MG63 (cell line): ENCODE data around the gene SLC35E2B. TPM values are rescaled to one million over a fixed set of nuclear protein-coding genes. Genes with fewer than 3 reads are reported as not detected.
A peak's percentile ranks its signal among the peaks of the same experiment; 100 is the strongest.
"Not testable (repeated sequence)": the region's sequence is repeated elsewhere in the genome, so short reads cannot be mapped to it uniquely, and the experiment has no call there.

Source experiments
- DNase-seq: peaks from one replicate; pipeline ENCODE4 v3.0.0-alpha.2; 2020
- H3K27me3 ChIP-seq: fragments of 250-450 bp; sonication (Bioruptor Pico); 2 replicates; pipeline ENCODE4 v1.5.1; 2020; ENCODE audit warnings: mild to moderate bottlenecking, moderate library complexity
- H3K36me3 ChIP-seq: fragments of 250-450 bp; sonication (Bioruptor Pico); 2 replicates; pipeline ENCODE4 v1.5.1; 2020; ENCODE audit warnings: mild to moderate bottlenecking, moderate library complexity
- H3K4me3 ChIP-seq: fragments of 250-450 bp; sonication (Bioruptor Pico); 2 replicates; pipeline ENCODE4 v1.5.1; 2020; ENCODE audit warnings: mild to moderate bottlenecking, moderate library complexity
- H3K9me3 ChIP-seq: fragments of 250-450 bp; sonication (Bioruptor Pico); 2 replicates; pipeline ENCODE4 v1.5.1; 2020; ENCODE audit warnings: mild to moderate bottlenecking, moderate library complexity
- total RNA-seq: library from RNA; depleted of rRNA; stranded (reverse); fragments of >200 nt; shearing (Covaris generic); gene quantifications from 2 replicates; pipeline ENCODE4 v1.2.3, GENCODE V29; 2014; ENCODE audit warnings: low replicate concordance

SLC35E2B gene
- total RNA-seq, 1 experiment from 2014 or later = 21.7 TPM

- Histone ChIP-seq H3K9me3 (no peaks in the 10 kb centered on the region), H3K36me3 (peaks cover 15% of the 10 kb centered on the region), H3K4me3 (no peak overlapping the region), H3K27me3 (no peaks in the 10 kb centered on the region)
- no peak for DNase-seq
Measured at GRCh38 chr1:1664941-1665814, 27.4 kb downstream of the SLC35E2B start.

GRCh38 chr1:1664318-1664717, 28.3 kb downstream of the SLC35E2B start:
- peaks cover 15% of the 10 kb centered on the region for H3K36me3 ChIP-seq
- not testable (repeated sequence) for H3K9me3 ChIP-seq, DNase-seq, H3K27me3 ChIP-seq, H3K4me3 ChIP-seq

- not testable (repeated sequence) for H3K4me3 ChIP-seq, H3K9me3 ChIP-seq, DNase-seq, H3K27me3 ChIP-seq
- peaks cover 15% of the 10 kb centered on the region for H3K36me3 ChIP-seq
Measured at GRCh38 chr1:1662830-1663560, 29.6 kb downstream of the SLC35E2B start.

- H3K4me3 ChIP-seq, DNase-seq, H3K9me3 ChIP-seq, H3K27me3 ChIP-seq: not testable (repeated sequence)
- H3K36me3 ChIP-seq = peaks cover 15% of the 10 kb centered on the region
Measured at GRCh38 chr1:1662392-1662791, 30.2 kb downstream of the SLC35E2B start.

- peak; percentile 96 for DNase-seq
- H3K27me3 ChIP-seq, H3K9me3 ChIP-seq: not testable (repeated sequence)
- H3K36me3 ChIP-seq = peaks cover 27% of the 10 kb centered on the region
- peak within 1 kb of the TSS; percentile 87 for H3K4me3 ChIP-seq
Measured at GRCh38 chr1:1658583-1659549, 33.7 kb downstream of the SLC35E2B start, which contains the start of gene CDK11B. Gene CDK11B (minus strand): TSS chr1:1659004. CDS start chr1:1657485, 1,519 bp downstream.

GRCh38 chr1:1648265-1648664, 44.3 kb downstream of the SLC35E2B start:
- DNase-seq = not testable (repeated sequence)

GRCh38 chr1:1647567-1648241, 44.9 kb downstream of the SLC35E2B start:
- not testable (repeated sequence) for H3K9me3 ChIP-seq, H3K27me3 ChIP-seq, DNase-seq, H3K4me3 ChIP-seq
- peaks cover 18% of the 10 kb centered on the region for H3K36me3 ChIP-seq

More at GRCh38 chr1:1648265-1648664, 44.3 kb downstream of the SLC35E2B start:
- not testable (repeated sequence) for H3K27me3 ChIP-seq, H3K4me3 ChIP-seq, H3K9me3 ChIP-seq
- peaks cover 23% of the 10 kb centered on the region for H3K36me3 ChIP-seq

- not testable (repeated sequence) for H3K27me3 ChIP-seq, H3K9me3 ChIP-seq, H3K4me3 ChIP-seq, DNase-seq
- peaks cover 13% of the 10 kb centered on the region for H3K36me3 ChIP-seq
Measured at GRCh38 chr1:1646326-1646725, 46.3 kb downstream of the SLC35E2B start.

GRCh38 chr1:1640711-1641461, 51.7 kb downstream of the SLC35E2B start:
- DNase-seq, H3K4me3 ChIP-seq, H3K36me3 ChIP-seq, H3K9me3 ChIP-seq, H3K27me3 ChIP-seq: not testable (repeated sequence)

GRCh38 chr1:1640081-1640480, 52.5 kb downstream of the SLC35E2B start:
- not testable (repeated sequence) for DNase-seq, H3K27me3 ChIP-seq, H3K36me3 ChIP-seq, H3K9me3 ChIP-seq, H3K4me3 ChIP-seq

- H3K36me3 ChIP-seq, H3K9me3 ChIP-seq, H3K27me3 ChIP-seq, DNase-seq, H3K4me3 ChIP-seq: not testable (repeated sequence)
Measured at GRCh38 chr1:1639368-1639767, 53.2 kb downstream of the SLC35E2B start.

- H3K9me3 ChIP-seq, DNase-seq, H3K27me3 ChIP-seq: not testable (repeated sequence)
Measured at GRCh38 chr1:1638528-1638927, 54.1 kb downstream of the SLC35E2B start.

GRCh38 chr1:1637479-1637875, 55.1 kb downstream of the SLC35E2B start:
- not testable (repeated sequence) for H3K27me3 ChIP-seq, H3K9me3 ChIP-seq, H3K4me3 ChIP-seq, H3K36me3 ChIP-seq, DNase-seq

More at GRCh38 chr1:1638528-1638927, 54.1 kb downstream of the SLC35E2B start:
- H3K4me3 ChIP-seq, H3K36me3 ChIP-seq: not testable (repeated sequence)

- H3K4me3 ChIP-seq, H3K27me3 ChIP-seq, DNase-seq, H3K9me3 ChIP-seq, H3K36me3 ChIP-seq: not testable (repeated sequence)
Measured at GRCh38 chr1:1636621-1637478, 55.7 kb downstream of the SLC35E2B start.

- not testable (repeated sequence) for H3K4me3 ChIP-seq, H3K36me3 ChIP-seq, H3K27me3 ChIP-seq, H3K9me3 ChIP-seq, DNase-seq
Measured at GRCh38 chr1:1634613-1635012, 58.0 kb downstream of the SLC35E2B start.
